HUDEP-2 (cell line): Measurements from ENCODE around the gene SPPL2A.
"Not testable (repeated sequence)": the region's sequence is repeated elsewhere in the genome, so short reads cannot be mapped to it uniquely, and the experiment has no call there.

Experiments
- DNase-seq, 76 experiments: peaks; one replicate each; lab custom pipeline; 2025; ENCODE audit not compliant: unreplicated experiment in 76 of 76; lab: John Stamatoyannopoulos, UW

SPPL2A gene

GRCh38 chr15:50773389-50773788 is 7.9 kb upstream of the SPPL2A start:
- no peak for DNase-seq

GRCh38 chr15:50767332-50767861 is 1.9 kb upstream of the SPPL2A start:
- DNase-seq, result no peak

GRCh38 chr15:50764461-50765194 is 878 bp downstream of the SPPL2A start:
- peak in 2 of 76 experiments; percentile 26 to 44 for DNase-seq

GRCh38 chr15:50758712-50759205 is 6.7 kb downstream of the SPPL2A start:
- DNase-seq, result no peak

GRCh38 chr15:50753463-50753862 is 12.0 kb downstream of the SPPL2A start:
- peak in 24 of 76 experiments; percentile 5 to 71 (median 20) for DNase-seq

GRCh38 chr15:50751394-50751793 is 14.1 kb downstream of the SPPL2A start:
- DNase-seq, result no peak

- DNase-seq, result no peak
Measured at GRCh38 chr15:50750227-50750705, 15.2 kb downstream of the SPPL2A start.

GRCh38 chr15:50747523-50747922 is 18.0 kb downstream of the SPPL2A start:
- no peak for DNase-seq

- DNase-seq, result no peak
Measured at GRCh38 chr15:50744601-50745000, 20.9 kb downstream of the SPPL2A start.

GRCh38 chr15:50740955-50741354 is 24.6 kb downstream of the SPPL2A start:
- no peak for DNase-seq

- no peak for DNase-seq
Measured at GRCh38 chr15:50736823-50737222, 28.7 kb downstream of the SPPL2A start.

- no peak for DNase-seq
Measured at GRCh38 chr15:50735156-50735555, 30.4 kb downstream of the SPPL2A start.

GRCh38 chr15:50726315-50726714 is 39.2 kb downstream of the SPPL2A start:
- no peak for DNase-seq

- DNase-seq, result no peak
Measured at GRCh38 chr15:50718700-50719125, 46.8 kb downstream of the SPPL2A start.

- no peak for DNase-seq
Measured at GRCh38 chr15:50712018-50712417, 53.5 kb downstream of the SPPL2A start.

- DNase-seq, result no peak
Measured at GRCh38 chr15:50710585-50710984, 54.9 kb downstream of the SPPL2A start.

GRCh38 chr15:50707878-50708427 is 57.6 kb downstream of the SPPL2A start:
- no peak for DNase-seq

- DNase-seq, result no peak
Measured at GRCh38 chr15:50702762-50703334, 62.7 kb downstream of the SPPL2A start.

- no peak for DNase-seq
Measured at GRCh38 chr15:50698101-50698500, 67.4 kb downstream of the SPPL2A start.

GRCh38 chr15:50697109-50697797 is 68.3 kb downstream of the SPPL2A start:
- no peak for DNase-seq

GRCh38 chr15:50694634-50695165 is 70.8 kb downstream of the SPPL2A start:
- not testable (repeated sequence) for DNase-seq
